NCI-H446 treated with DMSO at 0.1 percent for 48 hours (cell line): ENCODE data around the gene ADGRF1.

ENCODE experiments used
- DNase-seq: peaks from one replicate; lab custom pipeline; 2025; lab: John Stamatoyannopoulos, UW

The ADGRF1 gene

GRCh38 chr6:46979206-46979605 is 62.9 kb downstream of the ADGRF1 start:
- DNase-seq, result no peak

DNA sequence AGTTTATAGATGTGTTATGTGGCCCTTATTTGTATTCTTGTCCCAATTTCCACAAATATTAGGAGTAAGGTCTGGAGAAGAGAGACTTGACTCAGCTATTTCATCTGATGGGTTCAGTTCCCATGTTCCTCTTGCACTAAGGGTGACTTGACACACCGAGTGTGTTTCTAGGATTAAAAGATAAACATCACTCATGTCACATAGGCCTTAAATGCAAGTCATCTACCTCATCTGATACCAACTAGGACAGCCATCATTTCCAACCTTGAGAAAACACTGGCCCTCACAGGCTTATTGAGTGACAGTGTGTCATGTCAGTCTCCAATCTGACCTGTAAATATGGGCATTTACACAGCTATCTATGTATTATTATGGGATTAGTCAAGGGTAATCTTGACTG is 67.3 kb downstream of the ADGRF1 start:
- no peak for DNase-seq

DNA sequence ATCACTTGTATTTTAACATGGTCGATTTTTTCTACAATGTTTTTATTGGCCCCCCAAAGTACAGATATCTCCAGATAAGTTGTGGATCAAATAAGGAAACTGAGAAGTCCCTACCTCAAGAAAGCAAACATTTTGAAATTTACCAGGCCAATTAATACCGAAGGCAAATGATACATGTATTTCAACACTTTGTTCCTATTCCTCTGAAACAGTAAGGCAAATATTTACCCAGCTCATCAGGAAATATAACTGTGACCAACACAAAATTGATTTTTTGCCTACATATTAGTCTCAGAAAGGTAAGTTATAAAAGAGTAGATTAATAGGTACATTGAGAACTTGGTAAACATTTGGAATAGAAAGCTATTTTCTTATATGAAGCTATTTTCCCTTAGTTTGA is 69.1 kb downstream of the ADGRF1 start:
- DNase-seq, result no peak

DNA sequence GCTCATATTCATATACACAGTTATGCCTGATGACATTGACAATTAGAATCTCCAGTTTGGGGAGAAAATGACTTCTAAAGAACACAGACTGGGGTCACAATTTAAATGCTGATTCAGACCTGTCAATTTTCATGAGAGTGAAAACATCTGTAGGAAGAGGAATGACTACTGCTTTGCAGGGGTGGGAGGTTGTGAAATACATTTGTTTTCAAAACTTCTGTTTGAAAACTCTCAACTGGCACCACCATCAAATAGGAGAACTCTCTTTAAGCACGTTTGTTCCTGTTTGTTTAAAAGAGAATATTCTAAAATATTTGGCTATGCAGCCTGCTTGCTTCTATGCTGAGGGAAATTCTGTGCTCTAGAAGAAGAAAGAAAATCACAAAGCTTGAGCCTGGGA is 69.6 kb downstream of the ADGRF1 start:
- no peak for DNase-seq

DNA sequence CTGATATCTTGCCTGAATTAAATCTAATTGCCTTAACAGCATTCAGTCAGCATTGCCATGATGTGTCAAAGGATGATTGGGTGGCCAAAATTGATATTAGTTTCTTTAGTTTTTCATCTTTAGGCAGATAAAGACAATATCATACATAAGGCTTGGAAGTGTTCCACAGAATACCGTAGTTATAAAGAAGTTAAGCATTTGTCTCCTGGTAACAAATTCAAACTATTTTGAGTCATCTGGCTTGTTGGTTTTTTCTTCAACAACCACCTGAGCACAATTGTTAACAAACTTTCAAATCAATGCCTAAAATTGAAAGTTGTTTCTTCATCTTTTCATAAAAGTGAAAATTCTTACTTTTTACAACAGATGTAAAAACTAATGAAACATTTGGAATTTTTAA is 72.9 kb downstream of the ADGRF1 start:
- no peak for DNase-seq

DNA sequence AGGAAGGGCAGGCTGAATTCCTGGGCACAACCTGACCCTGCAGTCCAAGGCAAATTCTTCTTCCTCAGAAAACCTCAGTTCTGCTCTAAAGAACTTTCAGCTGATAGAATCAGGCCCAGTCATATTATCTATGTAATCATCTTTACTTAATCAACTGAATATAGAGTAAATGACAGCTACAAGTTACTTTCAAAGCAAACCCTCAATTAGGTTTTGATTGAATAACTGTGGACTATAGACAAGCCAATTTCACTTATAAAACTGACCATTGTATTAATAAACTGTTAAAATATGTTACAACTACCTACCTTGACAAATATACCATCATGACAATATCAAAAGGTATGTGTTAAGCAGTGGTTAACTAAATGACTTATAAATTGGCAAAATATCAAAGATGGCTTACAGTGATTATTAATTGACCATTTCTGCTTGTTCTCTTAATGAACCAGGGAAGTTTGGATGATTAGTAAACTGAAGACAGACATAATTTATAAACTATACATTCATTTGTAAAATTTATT is 74.2 kb downstream of the ADGRF1 start:
- no peak for DNase-seq

GRCh38 chr6:46964716-46965519 is 77.2 kb downstream of the ADGRF1 start:
- no peak for DNase-seq

GRCh38 chr6:46963626-46964025 is 78.5 kb downstream of the ADGRF1 start:
- DNase-seq, result no peak

GRCh38 chr6:46963039-46963438 is 79.1 kb downstream of the ADGRF1 start:
- no peak for DNase-seq

GRCh38 chr6:46961711-46962110 is 80.4 kb downstream of the ADGRF1 start:
- no peak for DNase-seq

- DNase-seq, result no peak
Measured at GRCh38 chr6:46961232-46961631, 80.9 kb downstream of the ADGRF1 start.

DNA sequence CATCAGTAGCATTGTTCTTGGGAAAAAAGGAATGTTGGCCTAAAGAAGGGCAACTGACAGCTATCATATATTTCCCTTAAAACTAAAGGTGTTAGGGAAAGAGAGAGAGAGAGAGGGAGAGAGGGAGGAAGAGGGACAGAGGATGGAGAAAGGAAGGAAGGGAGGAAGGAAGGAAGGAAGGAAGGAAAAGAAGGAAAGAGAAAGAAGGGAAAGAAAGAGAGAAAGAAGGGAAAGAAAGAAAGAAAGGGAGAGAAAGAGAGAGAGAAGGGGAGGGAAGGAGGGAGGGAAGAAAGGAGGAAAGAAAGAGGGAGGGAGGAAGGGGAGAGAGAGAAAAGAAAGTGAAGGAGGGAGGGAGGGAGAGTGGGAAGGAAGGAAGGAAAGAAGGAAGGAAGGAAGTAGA is 82.7 kb downstream of the ADGRF1 start:
- no peak for DNase-seq

- no peak for DNase-seq
Measured at GRCh38 chr6:46956409-46956808, 85.7 kb downstream of the ADGRF1 start.

- no peak for DNase-seq
Measured at GRCh38 chr6:46954837-46955451, 87.2 kb downstream of the ADGRF1 start.

DNA sequence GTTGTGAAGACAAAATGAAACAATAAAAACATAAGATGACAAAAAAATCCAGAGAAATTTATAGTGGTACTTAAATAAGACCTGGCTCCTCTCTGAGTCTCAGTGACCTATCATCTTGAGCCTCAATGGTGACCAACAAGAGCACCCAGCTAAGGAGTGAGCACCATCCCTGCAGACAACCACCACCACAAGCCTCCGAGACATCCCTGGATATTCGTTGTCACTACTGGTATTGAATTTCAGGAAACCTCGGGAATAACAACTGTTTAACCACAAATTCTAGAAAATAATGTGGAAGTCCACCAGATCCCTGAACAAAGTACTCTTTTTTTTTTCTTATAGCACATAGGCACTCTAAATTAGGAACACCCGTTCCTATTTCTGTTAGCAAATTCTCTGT is 88.2 kb downstream of the ADGRF1 start:
- no peak for DNase-seq

DNA sequence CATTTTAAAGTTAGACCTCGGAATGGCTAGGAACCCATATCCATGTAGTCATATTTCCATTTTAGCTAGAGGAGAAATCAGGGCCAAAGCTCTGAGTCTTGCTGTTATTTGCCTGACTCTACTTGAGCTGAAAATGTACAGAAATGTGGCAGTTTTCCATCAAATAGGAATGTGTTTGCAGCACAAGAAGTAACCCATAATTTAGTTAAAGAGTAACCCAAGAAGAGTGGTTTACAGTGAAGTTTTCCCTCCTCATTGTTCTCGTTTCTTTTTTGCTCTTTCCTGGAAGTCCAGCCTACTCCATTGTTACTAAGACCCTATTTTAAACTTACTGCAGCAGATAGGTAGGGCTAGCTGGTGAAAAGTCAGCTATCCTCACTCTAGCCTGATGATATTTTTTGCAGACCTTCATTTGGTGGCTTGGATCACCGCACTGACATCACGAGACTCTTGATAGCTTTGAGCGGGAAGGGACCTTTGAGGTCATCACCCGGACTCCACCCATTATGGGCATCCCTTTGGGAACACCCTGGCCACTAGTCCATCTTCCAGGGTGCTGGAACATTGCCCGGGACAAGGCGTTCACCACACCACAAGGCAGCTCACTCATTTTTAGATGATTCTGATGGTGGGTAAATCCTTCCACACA is 92.4 kb downstream of the ADGRF1 start:
- no peak for DNase-seq

DNA sequence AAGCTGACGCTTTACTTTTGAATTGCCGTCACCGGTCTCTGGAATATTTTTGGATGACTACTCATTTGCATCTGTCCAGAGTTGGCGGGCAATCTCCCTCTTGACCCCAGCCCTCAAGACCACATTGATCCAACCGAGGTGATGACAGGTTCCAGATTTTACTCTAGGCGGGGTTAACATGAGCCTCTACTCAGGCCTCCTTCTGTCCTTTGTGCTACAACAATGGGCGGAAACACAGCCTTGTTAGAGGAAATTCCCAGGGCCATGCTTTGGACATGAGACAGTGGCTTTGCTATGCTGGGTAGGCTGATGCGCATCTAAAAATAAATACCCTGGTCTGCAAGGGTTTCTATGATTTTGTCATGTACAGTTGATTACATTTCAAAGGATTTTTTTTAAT is 93.4 kb downstream of the ADGRF1 start:
- no peak for DNase-seq
